Peyer's patch (tissue), 4 donors: ENCODE results near the gene PYGB. TPM values are rescaled to one million over a fixed set of nuclear protein-coding genes. Genes with fewer than 3 reads are reported as not detected.

Experiments
- DNase-seq, 3 donors: peaks; one replicate each; pipeline ENCODE4 v3.0.0-alpha.2; 2017 to 2019
- H3K27ac ChIP-seq, 4 donors: fragments of 200-600 bp; sonication (generic); one replicate each; pipeline ENCODE4 v1.5.1; 2016 to 2019
- H3K27me3 ChIP-seq, 2 donors: fragments of 200-600 bp; sonication (generic); one replicate each; pipeline ENCODE4 v1.5.1; 2019
- H3K36me3 ChIP-seq, 3 donors: fragments of 200-600 bp; sonication (generic); one replicate each; pipeline ENCODE4 v1.5.1; 2016 to 2019
- H3K4me1 ChIP-seq, 4 donors: fragments of 200-600 bp; sonication (generic); one replicate each; pipeline ENCODE4 v1.5.1; 2016 to 2019
- H3K4me3 ChIP-seq, 4 donors: fragments of 200-600 bp; sonication (generic); 1 replicate in 3 of 4; 2 replicates in 1 of 4; pipeline ENCODE4 v1.5.1; 2016 to 2019; ENCODE audit warnings: mild to moderate bottlenecking in 1 of 4
- H3K9me3 ChIP-seq, 4 donors: fragments of 200-600 bp; sonication (generic); one replicate each; pipeline ENCODE4 v1.5.1; 2016 to 2019; ENCODE audit warnings: mild to moderate bottlenecking in 1 of 4
- POLR2A ChIP-seq, 2 donors: fragments of 450-650 bp; IDR thresholded peaks; one replicate each; pipeline ENCODE4 v1.5.1; 2017; ENCODE audit warnings: antibody characterized with exemption in 2 of 2, mild to moderate bottlenecking in 2 of 2, moderate library complexity in 2 of 2
- total RNA-seq, 4 donors: library from RNA; depleted of rRNA; stranded (reverse); fragments of >200 nt; gene quantifications; one replicate each; pipeline ENCODE4 v1.1.0, GENCODE V29; 2016
- TF ChIP-seq, protein P1 (sequence below), 6 experiments: fragments of 450-650 bp in 4 of 6; fragments of 200-600 bp in 2 of 6; sonication (generic) in 1 of 6; IDR thresholded peaks; one replicate each; pipeline ENCODE4 v1.5.1; 2017 to 2019; ENCODE audit warnings: antibody characterized with exemption in 6 of 6, mild to moderate bottlenecking in 3 of 6, moderate library complexity in 1 of 6

The PYGB gene
- total RNA-seq, 4 donors from 2014 or later: 88.3 to 154 (median 124) TPM

DNA sequence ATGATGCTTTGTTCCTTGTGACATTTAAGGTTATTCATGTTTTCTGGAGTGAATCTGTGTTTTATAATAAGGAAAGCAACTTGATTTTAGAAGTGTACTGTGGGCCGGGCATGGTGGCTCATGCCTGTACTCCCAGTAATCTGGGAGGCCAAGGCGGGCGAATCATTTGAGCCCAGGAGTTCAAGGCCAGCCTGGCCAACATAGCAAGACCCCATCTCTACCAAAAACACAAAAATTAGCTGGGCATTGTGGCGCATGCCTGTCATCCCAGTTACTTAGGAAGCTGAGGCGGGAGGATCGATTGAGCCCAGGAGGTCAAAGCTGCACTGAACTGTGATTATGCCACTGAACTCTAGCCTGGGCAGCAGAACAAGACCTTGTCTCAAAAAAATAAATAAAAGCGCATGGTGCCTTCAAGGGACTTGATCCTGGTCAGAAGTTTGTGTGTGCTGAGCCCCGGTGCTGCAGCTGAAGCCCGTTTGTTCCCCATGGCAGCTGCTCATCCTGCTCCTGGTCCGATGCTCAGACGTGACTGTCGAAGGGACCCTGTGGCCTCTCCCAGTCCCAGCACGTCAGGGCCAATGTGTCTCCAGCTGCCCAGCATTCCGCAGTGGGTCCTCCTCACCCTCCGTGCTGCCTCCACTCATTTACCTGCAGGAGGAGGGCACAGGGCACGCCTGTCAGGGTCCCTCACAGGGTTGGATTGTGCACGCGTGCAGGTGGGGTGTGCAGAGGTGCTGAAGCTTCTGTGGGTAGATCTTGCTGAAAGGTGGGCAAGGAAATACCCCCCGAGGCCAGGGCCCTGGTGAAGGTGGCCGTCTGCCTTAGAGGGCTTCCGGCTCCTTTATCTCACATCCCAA, 34.1 kb upstream of the PYGB start:
- Histone ChIP-seq H3K36me3 (peaks cover 0 to 93% (median 0%) of the 10 kb centered on the region in 3 donors), H3K4me3 (no peak overlapping the region), H3K4me1 (no peaks in the 10 kb centered on the region), H3K27me3 (no peaks in the 10 kb centered on the region), H3K9me3 (no peaks in the 10 kb centered on the region), H3K27ac (no peak overlapping the region)
- TF ChIP-seq POLR2A (IDR thresholded peaks at IDR 0.05): no peak
- TF ChIP-seq, protein P1, sequence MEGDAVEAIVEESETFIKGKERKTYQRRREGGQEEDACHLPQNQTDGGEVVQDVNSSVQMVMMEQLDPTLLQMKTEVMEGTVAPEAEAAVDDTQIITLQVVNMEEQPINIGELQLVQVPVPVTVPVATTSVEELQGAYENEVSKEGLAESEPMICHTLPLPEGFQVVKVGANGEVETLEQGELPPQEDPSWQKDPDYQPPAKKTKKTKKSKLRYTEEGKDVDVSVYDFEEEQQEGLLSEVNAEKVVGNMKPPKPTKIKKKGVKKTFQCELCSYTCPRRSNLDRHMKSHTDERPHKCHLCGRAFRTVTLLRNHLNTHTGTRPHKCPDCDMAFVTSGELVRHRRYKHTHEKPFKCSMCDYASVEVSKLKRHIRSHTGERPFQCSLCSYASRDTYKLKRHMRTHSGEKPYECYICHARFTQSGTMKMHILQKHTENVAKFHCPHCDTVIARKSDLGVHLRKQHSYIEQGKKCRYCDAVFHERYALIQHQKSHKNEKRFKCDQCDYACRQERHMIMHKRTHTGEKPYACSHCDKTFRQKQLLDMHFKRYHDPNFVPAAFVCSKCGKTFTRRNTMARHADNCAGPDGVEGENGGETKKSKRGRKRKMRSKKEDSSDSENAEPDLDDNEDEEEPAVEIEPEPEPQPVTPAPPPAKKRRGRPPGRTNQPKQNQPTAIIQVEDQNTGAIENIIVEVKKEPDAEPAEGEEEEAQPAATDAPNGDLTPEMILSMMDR (IDR thresholded peaks at IDR 0.05): no peak
- no peak for DNase-seq

DNA sequence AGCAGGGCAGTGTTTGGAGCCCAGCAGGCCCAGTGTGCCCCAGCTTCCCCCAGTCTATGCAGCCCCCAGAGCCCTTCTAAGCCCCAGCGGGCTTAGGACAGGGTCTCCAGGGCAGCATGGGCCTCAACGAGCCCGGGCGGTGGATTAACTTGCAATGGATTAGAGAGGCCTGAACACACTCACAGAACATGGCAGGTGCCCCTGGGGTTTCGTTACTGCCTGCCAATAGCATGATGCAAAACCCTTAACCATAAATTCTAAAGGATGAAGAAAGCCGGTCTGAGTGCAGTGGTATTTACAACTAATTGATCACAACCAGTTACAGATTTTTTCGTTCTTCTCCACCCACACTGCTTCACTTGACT, 33.5 kb upstream of the PYGB start:
- Histone ChIP-seq H3K27ac (no peak overlapping the region), H3K9me3 (no peaks in the 10 kb centered on the region), H3K36me3 (peaks cover 0 to 98% (median 0%) of the 10 kb centered on the region in 3 donors), H3K4me3 (no peak overlapping the region), H3K27me3 (no peaks in the 10 kb centered on the region), H3K4me1 (no peaks in the 10 kb centered on the region)
- no peak for DNase-seq
- TF ChIP-seq, protein P1 (IDR thresholded peaks at IDR 0.05): no peak
- no peak for TF ChIP-seq POLR2A (IDR thresholded peaks at IDR 0.05)

DNA sequence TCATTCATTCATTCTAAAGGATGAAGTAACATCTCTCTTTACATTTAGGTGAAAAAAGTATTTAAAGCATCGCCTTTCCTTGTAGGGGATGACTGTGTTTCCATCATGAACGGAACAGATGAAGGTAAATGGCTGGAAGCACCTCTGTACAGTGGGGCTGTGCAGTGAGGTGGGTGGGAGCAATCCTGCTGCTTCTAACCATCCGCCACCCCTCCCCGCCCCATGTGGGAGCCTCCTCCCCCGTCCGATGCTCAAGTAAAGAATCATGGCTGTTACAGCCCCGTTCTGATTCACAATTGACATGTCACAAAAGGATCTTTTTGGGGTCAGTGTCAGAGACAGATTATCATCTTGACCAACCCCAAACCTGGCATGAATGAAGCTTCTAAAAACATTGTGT, 33.1 kb upstream of the PYGB start:
- TF ChIP-seq, protein P1 (IDR thresholded peaks at IDR 0.05): no peak
- TF ChIP-seq POLR2A (IDR thresholded peaks at IDR 0.05): no peak
- Histone ChIP-seq H3K4me1 (no peaks in the 10 kb centered on the region), H3K27me3 (no peaks in the 10 kb centered on the region), H3K9me3 (no peaks in the 10 kb centered on the region), H3K27ac (no peak overlapping the region), H3K4me3 (no peak overlapping the region), H3K36me3 (peaks cover 0 to 98% (median 0%) of the 10 kb centered on the region in 3 donors)
- DNase-seq: no peak

DNA sequence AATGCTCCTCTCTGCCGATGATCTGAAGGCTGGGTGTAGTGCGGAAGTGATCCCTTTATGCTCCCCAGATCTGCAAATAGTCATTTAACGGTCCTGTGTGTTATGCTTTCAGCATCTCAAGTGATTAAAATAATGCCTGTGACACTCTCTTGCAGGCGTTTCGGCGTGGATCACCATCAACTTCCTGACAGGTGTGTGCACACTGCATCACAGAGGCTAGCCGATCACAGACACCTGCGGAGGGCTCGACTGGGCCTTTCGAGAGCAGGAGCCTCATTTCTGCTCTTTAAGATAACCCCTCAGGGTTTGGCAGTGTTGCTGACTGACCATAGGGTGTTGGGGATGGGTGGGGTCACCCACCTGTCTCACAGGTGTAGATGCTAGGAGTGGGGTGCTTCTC, 32.4 kb upstream of the PYGB start:
- Histone ChIP-seq H3K4me1 (no peaks in the 10 kb centered on the region), H3K36me3 (peaks cover 0 to 97% (median 0%) of the 10 kb centered on the region in 3 donors), H3K27ac (no peak overlapping the region), H3K9me3 (no peaks in the 10 kb centered on the region), H3K27me3 (no peaks in the 10 kb centered on the region), H3K4me3 (no peak overlapping the region)
- TF ChIP-seq, protein P1 (IDR thresholded peaks at IDR 0.05): no peak
- no peak for TF ChIP-seq POLR2A (IDR thresholded peaks at IDR 0.05)
- no peak for DNase-seq

DNA sequence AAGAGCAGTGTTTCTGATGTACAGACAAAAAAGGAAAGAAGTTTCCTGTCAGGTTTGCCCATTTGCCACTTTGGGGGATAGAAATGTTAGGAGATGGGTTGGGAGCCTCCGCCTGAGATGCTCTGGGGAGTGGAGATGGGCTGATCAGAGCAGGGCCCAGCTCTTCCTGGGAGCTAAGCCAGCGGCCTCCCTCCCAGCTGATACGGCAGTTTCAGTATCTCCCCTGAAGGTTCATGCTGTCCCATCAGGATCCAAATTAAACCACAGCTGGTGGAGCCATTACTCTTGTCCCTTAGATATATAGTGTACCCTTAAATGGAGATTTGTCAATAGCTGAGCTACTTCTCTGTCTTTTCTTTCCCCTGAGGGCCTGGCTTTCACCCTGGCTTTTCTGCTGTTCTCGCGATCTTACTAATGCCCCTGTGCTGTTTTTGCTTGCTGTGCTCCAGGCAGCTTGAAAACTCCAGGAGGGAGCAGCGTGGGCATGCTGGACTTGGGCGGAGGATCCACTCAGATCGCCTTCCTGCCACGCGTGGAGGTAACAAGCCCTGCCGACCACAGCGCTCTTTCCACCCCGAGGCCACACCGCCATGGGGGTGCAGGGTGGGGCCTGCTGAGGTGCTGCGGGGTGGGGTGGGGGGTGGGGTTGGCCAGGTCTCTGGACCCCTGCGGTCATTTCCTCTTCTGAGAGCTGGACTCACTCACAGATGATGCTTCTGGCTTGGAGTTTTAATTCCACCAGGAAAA, 31.5 kb upstream of the PYGB start:
- Histone ChIP-seq H3K36me3 (peaks cover 0 to 96% (median 0%) of the 10 kb centered on the region in 3 donors), H3K9me3 (no peaks in the 10 kb centered on the region)
- no peak for DNase-seq

More for the DNA sequence above, 31.5 kb upstream of the PYGB start:
- Histone ChIP-seq H3K27me3 (no peaks in the 10 kb centered on the region), H3K27ac (no peak overlapping the region), H3K4me3 (no peak overlapping the region), H3K4me1 (no peaks in the 10 kb centered on the region)
- no peak for TF ChIP-seq POLR2A (IDR thresholded peaks at IDR 0.05)
- TF ChIP-seq, protein P1 (IDR thresholded peaks at IDR 0.05): no peak
